Measurements from ENCODE around the gene TBC1D1. TPM values are rescaled to one million over a fixed set of nuclear protein-coding genes. Genes with fewer than 3 reads are reported as not detected.
A peak's percentile ranks its signal among the peaks of the same experiment; 100 is the strongest.

TBC1D1 gene
- total RNA-seq, 1 experiment from 2014 or later = 89.0 TPM

DNA sequence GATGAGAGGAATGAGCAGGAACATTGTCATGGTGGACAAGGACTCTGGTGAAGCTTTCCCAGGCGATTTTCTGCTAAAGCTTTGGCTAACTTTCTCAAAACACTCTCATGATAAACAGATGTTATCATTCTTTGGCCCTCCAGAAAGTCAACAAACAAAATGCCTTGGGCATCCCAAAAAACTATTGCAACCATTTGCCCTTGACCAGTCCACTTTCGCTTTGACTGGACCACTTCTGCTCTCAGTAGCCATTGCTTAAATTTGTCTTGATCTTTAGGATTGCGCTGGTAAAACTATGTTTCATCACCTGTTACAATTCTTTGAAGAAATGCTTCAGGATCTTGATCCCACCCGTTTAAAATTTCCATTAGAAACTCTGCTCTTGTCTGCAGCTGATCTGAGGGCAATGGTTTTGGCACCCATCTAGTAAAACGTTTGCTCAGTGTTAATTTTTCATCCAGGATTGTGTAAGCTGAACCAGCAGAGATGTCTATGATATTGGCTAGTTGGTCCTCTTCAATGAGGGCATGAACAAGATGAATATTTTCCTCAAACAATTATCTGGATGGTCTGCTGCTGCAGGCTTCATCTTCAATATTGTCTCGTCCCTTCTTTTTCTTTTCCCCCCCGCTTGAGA lies 14.8 kb downstream of the TBC1D1 start:
- ChIA-PET POLR2A (ENCODE audit: unreplicated experiment) (no interaction called here), CTCF (no interaction called here)
- no peaks in the 10 kb centered on the region for H3F3A ChIP-seq (ENCODE audit: low read length, unreplicated experiment)
- H3K9me2 ChIP-seq (replicated peaks; ENCODE audit: low read length) = no peaks in the 10 kb centered on the region
- H3K79me2 ChIP-seq (ENCODE audit: low read length) = no peaks in the 10 kb centered on the region
- no peak overlapping the region for H3K9ac ChIP-seq (ENCODE audit: low read length)
- no peak overlapping the region for H3K27ac ChIP-seq (ENCODE audit: low read length)
- no peaks in the 10 kb centered on the region for H3K27me3 ChIP-seq (ENCODE audit: low read length)
- H3K4me3 ChIP-seq (ENCODE audit: low read length) = no peak overlapping the region
- H3K4me2 ChIP-seq (ENCODE audit: low read length) = no peak overlapping the region
- no peaks in the 10 kb centered on the region for H4K20me1 ChIP-seq (ENCODE audit: low read length)
- H3K9me3 ChIP-seq (ENCODE audit: low read length) = no peaks in the 10 kb centered on the region
- intact Hi-C loops (cut with micrococcal nuclease) = no loop called here
- H2AFZ ChIP-seq (ENCODE audit: low read length) = no peak overlapping the region
- no peak for TF ChIP-seq EZH2phosphoT487 (IDR thresholded peaks at IDR 0.05; ENCODE audit: borderline replicate concordance, low read length)
- TF ChIP-seq CTCF (conservative IDR thresholded peaks at IDR 0.05; ENCODE audit: low read depth, low read length) = no peak
- no peak for TF ChIP-seq EZH2 (IDR thresholded peaks at IDR 0.05; ENCODE audit: low read length, unreplicated experiment)
- no peak for ATAC-seq
- H3K4me1 ChIP-seq (ENCODE audit: insufficient read depth, low read length) = no peaks in the 10 kb centered on the region
- no TSS peak for BruUV-seq (replicated peaks)
- H3K36me3 ChIP-seq (ENCODE audit: low read depth, low read length) = no peaks in the 10 kb centered on the region
- no peak for DNase-seq

GRCh38 chr4:37908488-37909331 lies 17.8 kb downstream of the TBC1D1 start:
- no peaks in the 10 kb centered on the region for H3K27me3 ChIP-seq (ENCODE audit: low read length)
- intact Hi-C loops (cut with micrococcal nuclease) = no loop called here
- POLR2A ChIA-PET (ENCODE audit: unreplicated experiment) = no interaction called here
- H3K4me2 ChIP-seq (ENCODE audit: low read length) = peak overlapping the region; percentile 8; the same call in 1 of the 2 replicates
- no peak overlapping the region for H3K9ac ChIP-seq (ENCODE audit: low read length)
- no peak overlapping the region for H3K4me3 ChIP-seq (ENCODE audit: low read length)
- no peaks in the 10 kb centered on the region for H3K36me3 ChIP-seq (ENCODE audit: low read depth, low read length)
- TF ChIP-seq CTCF (conservative IDR thresholded peaks at IDR 0.05; ENCODE audit: low read depth, low read length) (no peak), EZH2phosphoT487 (IDR thresholded peaks at IDR 0.05; ENCODE audit: borderline replicate concordance, low read length) (no peak), EZH2 (IDR thresholded peaks at IDR 0.05; ENCODE audit: low read length, unreplicated experiment) (no peak)
- no peaks in the 10 kb centered on the region for H3K79me2 ChIP-seq (ENCODE audit: low read length)
- 0 out of 2 replicates have a peak overlapping the region, but pooled peaks have one; percentile 21 for H2AFZ ChIP-seq (ENCODE audit: low read length)
- H3K9me3 ChIP-seq (ENCODE audit: low read length) = no peaks in the 10 kb centered on the region
- ATAC-seq (no peak; the same call in 1 of the 2 replicates), DNase-seq (peak; percentile 25)
- no peaks in the 10 kb centered on the region for H3F3A ChIP-seq (ENCODE audit: low read length, unreplicated experiment)
- no peaks in the 10 kb centered on the region for H4K20me1 ChIP-seq (ENCODE audit: low read length)
- H3K9me2 ChIP-seq (replicated peaks; ENCODE audit: low read length) = no peaks in the 10 kb centered on the region
- H3K4me1 ChIP-seq (ENCODE audit: insufficient read depth, low read length) = no peaks in the 10 kb centered on the region
- no TSS peak for BruUV-seq (replicated peaks)
- CTCF ChIA-PET = no interaction called here
- no peak overlapping the region for H3K27ac ChIP-seq (ENCODE audit: low read length)

Measured in PC-3 (cell line).